Endodermal cell (in vitro differentiated cells): ENCODE measurements around the gene C7orf57. TPM values are rescaled to one million over a fixed set of nuclear protein-coding genes. Genes with fewer than 3 reads are reported as not detected.

Source experiments
- DNase-seq: peaks from one replicate; pipeline ENCODE4 v3.0.0-alpha.2; 2017
- H3K27ac ChIP-seq: 2 replicates; pipeline ENCODE4 v1.5.1; 2013; ENCODE audit warnings: mild to moderate bottlenecking, low read depth, low read length, moderate library complexity
- H3K27me3 ChIP-seq: 2 replicates; pipeline ENCODE4 v1.6.1; 2013; ENCODE audit warnings: mild to moderate bottlenecking, low read length, moderate library complexity; ENCODE audit not compliant: insufficient read depth, control insufficient read depth, poor library complexity, severe bottlenecking
- H3K36me3 ChIP-seq: 2 replicates; pipeline ENCODE4 v1.7.0; 2013; ENCODE audit warnings: mild to moderate bottlenecking, low read length, moderate library complexity; ENCODE audit not compliant: control insufficient read depth, insufficient read depth
- H3K4me1 ChIP-seq: one replicate; pipeline ENCODE4 v1.7.0; 2013; ENCODE audit warnings: low read length; ENCODE audit not compliant: control insufficient read depth, insufficient read depth
- H3K4me3 ChIP-seq: 2 replicates; pipeline ENCODE4 v1.5.1; 2013; ENCODE audit warnings: mild to moderate bottlenecking, low read length, moderate library complexity
- H3K9ac ChIP-seq: 2 replicates; pipeline ENCODE4 v1.6.1; 2013; ENCODE audit warnings: mild to moderate bottlenecking, low read length, moderate library complexity; ENCODE audit not compliant: poor library complexity, severe bottlenecking; ENCODE audit errors: extremely low read depth
- H3K9me3 ChIP-seq: 2 replicates; pipeline ENCODE4 v1.6.1; 2013; ENCODE audit warnings: mild to moderate bottlenecking, low read length, moderate library complexity; ENCODE audit not compliant: control insufficient read depth
- H3K27ac Mint-ChIP-seq: 2 replicates; pipeline ENCODE4 v1.8.0; 2020; ENCODE audit warnings: mixed read lengths
- H3K27me3 Mint-ChIP-seq: 2 replicates; pipeline ENCODE4 v1.8.0; 2021; ENCODE audit warnings: mild to moderate bottlenecking, mixed read lengths; ENCODE audit not compliant: insufficient read depth
- H3K36me3 Mint-ChIP-seq: 2 replicates; pipeline ENCODE4 v1.8.0; 2020; ENCODE audit warnings: low read depth, mixed read lengths
- H3K4me1 Mint-ChIP-seq: 2 replicates; pipeline ENCODE4 v1.8.0; 2020; ENCODE audit warnings: mixed read lengths
- H3K4me3 Mint-ChIP-seq: 2 replicates; pipeline ENCODE4 v1.8.0; 2020; ENCODE audit warnings: mild to moderate bottlenecking, moderate library complexity, mixed read lengths
- H3K9me3 Mint-ChIP-seq: 2 replicates; pipeline ENCODE4 v1.8.0; 2020; ENCODE audit warnings: mild to moderate bottlenecking, mixed read lengths
- WGBS, 2 experiments: methylation state at CpG; one replicate each; pipeline versions ENCODE4 v1.1.5 to v1.1.7; 2013; ENCODE audit warnings: missing lambda C conversion rate in 2 of 2, mixed read lengths in 1 of 2; ENCODE audit not compliant: insufficient coverage in 1 of 2, insufficient read length in 1 of 2; 5-methylcytosine and 5-hydroxymethylcytosine counted together
- total RNA-seq, 2 donors: library from RNA; stranded (reverse); fragmentation: NEBNext Ultra II Directional in 1 of 2; extraction: Animal tissue kit (Norgen Biotek cat#: 25700) in 1 of 2; gene quantifications; 2 replicates in 1 of 2; 3 replicates in 1 of 2; pipeline ENCODE4 v1.2.1, GENCODE V29; 2021
- TF ChIP-seq, protein P1 (sequence below): fragments of 200-600 bp; sonication (generic); conservative IDR thresholded peaks from 2 replicates; pipeline ENCODE4 v1.5.0; 2021; ENCODE audit warnings: antibody characterized with exemption, mild to moderate bottlenecking

The C7orf57 gene
- total RNA-seq, 2 donors from 2014 or later, result 0.57 TPM; not detected in 1

DNA sequence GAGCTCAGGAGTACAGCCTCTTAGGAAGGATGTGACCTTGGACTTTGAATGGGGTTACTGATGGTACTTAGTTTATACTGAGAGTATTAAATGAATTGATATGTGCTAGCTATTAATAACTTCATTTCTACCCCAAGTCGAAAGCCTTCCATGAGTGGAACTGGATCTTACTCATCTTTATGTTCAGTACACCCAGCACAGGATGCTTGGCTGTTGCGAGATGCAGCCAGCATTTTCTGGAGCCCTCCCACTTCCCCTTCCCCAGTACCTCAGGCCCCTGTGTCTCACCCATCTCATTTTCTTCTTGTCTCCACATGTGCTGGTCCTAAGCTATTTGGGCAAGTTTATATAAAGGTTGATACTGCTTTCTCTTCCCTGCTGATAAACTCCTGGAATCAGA lies 60.9 kb downstream of the C7orf57 start:
- DNase-seq, result peak; percentile 14
- TF ChIP-seq, protein P1, sequence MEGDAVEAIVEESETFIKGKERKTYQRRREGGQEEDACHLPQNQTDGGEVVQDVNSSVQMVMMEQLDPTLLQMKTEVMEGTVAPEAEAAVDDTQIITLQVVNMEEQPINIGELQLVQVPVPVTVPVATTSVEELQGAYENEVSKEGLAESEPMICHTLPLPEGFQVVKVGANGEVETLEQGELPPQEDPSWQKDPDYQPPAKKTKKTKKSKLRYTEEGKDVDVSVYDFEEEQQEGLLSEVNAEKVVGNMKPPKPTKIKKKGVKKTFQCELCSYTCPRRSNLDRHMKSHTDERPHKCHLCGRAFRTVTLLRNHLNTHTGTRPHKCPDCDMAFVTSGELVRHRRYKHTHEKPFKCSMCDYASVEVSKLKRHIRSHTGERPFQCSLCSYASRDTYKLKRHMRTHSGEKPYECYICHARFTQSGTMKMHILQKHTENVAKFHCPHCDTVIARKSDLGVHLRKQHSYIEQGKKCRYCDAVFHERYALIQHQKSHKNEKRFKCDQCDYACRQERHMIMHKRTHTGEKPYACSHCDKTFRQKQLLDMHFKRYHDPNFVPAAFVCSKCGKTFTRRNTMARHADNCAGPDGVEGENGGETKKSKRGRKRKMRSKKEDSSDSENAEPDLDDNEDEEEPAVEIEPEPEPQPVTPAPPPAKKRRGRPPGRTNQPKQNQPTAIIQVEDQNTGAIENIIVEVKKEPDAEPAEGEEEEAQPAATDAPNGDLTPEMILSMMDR, result no peak
- peaks cover 72% of the 10 kb centered on the region for H3K36me3 Mint-ChIP-seq
- 96 to 100% methylated on average over 1 to 2 of the region's 2 CpGs for WGBS, 2 experiments
- H3K27ac ChIP-seq, result no peak overlapping the region
- peaks cover 91% of the 10 kb centered on the region for H3K36me3 ChIP-seq
- H3K27me3 ChIP-seq, result no peaks in the 10 kb centered on the region
- no peak overlapping the region for H3K9ac ChIP-seq
- H3K9me3 ChIP-seq, result no peaks in the 10 kb centered on the region
- no peak overlapping the region for H3K4me3 Mint-ChIP-seq
- peaks cover 5% of the 10 kb centered on the region for H3K4me1 Mint-ChIP-seq
- no peaks in the 10 kb centered on the region for H3K9me3 Mint-ChIP-seq
- no peaks in the 10 kb centered on the region for H3K27me3 Mint-ChIP-seq
- H3K4me1 ChIP-seq, result peaks cover 7% of the 10 kb centered on the region
- no peak overlapping the region for H3K4me3 ChIP-seq
- no peak overlapping the region for H3K27ac Mint-ChIP-seq

DNA sequence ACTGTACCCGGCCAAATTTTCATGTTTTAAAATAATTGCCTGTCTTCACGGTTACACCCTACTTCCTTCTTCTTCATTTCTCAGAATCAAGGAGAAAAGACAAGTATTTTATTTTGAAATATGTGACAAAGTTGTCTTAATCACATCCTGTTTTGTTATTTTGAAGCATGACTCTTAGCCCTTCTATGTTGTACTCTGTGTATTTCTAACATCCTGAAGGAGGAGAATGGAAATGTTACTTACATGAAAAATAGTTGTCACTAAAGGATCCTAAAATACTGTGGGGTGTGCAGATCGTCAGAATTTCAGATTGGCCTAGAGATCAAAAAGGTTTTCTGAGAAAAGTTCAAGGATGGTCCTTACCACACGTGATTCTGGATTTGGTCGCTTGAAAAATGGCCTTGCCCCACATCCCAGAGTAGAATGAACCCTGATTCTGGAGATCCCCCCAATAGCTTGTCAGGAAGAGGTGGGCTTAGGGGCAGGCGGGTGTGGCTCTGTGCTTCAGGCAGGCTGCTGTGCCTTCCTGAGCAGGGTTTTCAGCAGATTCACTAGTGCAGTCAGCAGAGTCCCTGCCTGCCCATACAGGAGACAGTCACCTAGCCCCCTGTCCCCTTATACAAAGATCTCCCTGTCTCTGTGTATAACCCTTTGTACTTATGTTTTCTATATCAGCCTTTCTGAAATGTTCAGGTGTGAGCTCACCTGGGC lies 62.3 kb downstream of the C7orf57 start:
- Histone ChIP-seq H3K9ac (no peak overlapping the region), H3K9me3 (peaks cover 8% of the 10 kb centered on the region), H3K36me3 (peaks cover 91% of the 10 kb centered on the region), H3K4me3 (no peak overlapping the region), H3K27me3 (no peaks in the 10 kb centered on the region), H3K27ac (no peak overlapping the region), H3K4me1 (peaks cover 3% of the 10 kb centered on the region)
- TF ChIP-seq, protein P1, result no peak
- Mint-ChIP-seq H3K9me3 (peaks cover 7% of the 10 kb centered on the region), H3K4me1 (no peaks in the 10 kb centered on the region), H3K27ac (no peak overlapping the region), H3K4me3 (no peak overlapping the region), H3K36me3 (peaks cover 75% of the 10 kb centered on the region), H3K27me3 (no peaks in the 10 kb centered on the region)
- 90 to 93% methylated on average over 5 to 6 of the region's 6 CpGs for WGBS, 2 experiments
- peak; percentile 31 for DNase-seq

DNA sequence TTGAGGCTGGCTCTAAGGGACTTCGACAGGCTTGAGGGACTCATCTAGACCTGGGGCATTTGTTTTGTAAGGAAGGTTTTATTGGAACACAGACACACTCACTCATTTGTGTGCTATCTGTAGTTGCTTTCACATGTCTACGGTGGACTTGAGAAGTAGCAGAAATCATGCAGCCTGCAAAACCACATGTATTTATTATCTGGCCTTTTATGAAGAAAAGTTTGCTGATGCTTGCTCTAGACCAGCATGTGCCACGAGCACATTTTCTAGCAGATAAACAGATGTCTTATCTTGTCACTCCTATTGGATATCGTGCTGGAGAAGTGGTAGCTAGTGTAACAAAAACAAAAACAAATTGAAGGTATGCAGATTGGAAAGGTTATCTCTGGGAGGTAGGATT lies 63.5 kb downstream of the C7orf57 start:
- H3K4me3 Mint-ChIP-seq, result no peak overlapping the region
- Histone ChIP-seq H3K27ac (no peak overlapping the region), H3K27me3 (no peaks in the 10 kb centered on the region), H3K9me3 (peaks cover 10% of the 10 kb centered on the region), H3K9ac (no peak overlapping the region), H3K36me3 (peaks cover 93% of the 10 kb centered on the region), H3K4me1 (peaks cover 3% of the 10 kb centered on the region), H3K4me3 (no peak overlapping the region)
- peaks cover 11% of the 10 kb centered on the region for H3K9me3 Mint-ChIP-seq
- 81 to 93% methylated on average over 3 to 4 of the region's 4 CpGs for WGBS, 2 experiments
- no peaks in the 10 kb centered on the region for H3K27me3 Mint-ChIP-seq
- DNase-seq, result peak; percentile 11
- H3K4me1 Mint-ChIP-seq, result no peaks in the 10 kb centered on the region
- peaks cover 77% of the 10 kb centered on the region for H3K36me3 Mint-ChIP-seq
- no peak overlapping the region for H3K27ac Mint-ChIP-seq
- TF ChIP-seq, protein P1, result no peak
